Esophagus squamous epithelium (tissue), 5 donors: ENCODE results near the gene CCL3. TPM values are rescaled to one million over a fixed set of nuclear protein-coding genes. Genes with fewer than 3 reads are reported as not detected.

Source experiments
- DNase-seq: peaks from one replicate; lab custom pipeline; 2025; lab: John Stamatoyannopoulos, UW
- H3K27ac ChIP-seq, 4 donors: fragments of 200-600 bp; sonication (generic); one replicate each; pipeline ENCODE4 v1.5.1; 2016 to 2019; ENCODE audit warnings: mild to moderate bottlenecking in 1 of 4
- H3K27me3 ChIP-seq, 4 donors: fragments of 200-600 bp; sonication (generic); 1 replicate in 3 of 4; 2 replicates in 1 of 4; pipeline versions ENCODE4 v1.5.1 to v1.6.0; 2017 to 2021; ENCODE audit warnings: antibody characterized with exemption in 1 of 4
- H3K36me3 ChIP-seq, 3 donors: fragments of 200-600 bp; sonication (generic); one replicate each; pipeline ENCODE4 v1.5.1; 2016 to 2019
- H3K4me1 ChIP-seq, 3 donors: fragments of 200-600 bp; sonication (generic); one replicate each; pipeline ENCODE4 v1.5.1; 2017 to 2019
- H3K4me3 ChIP-seq, 4 donors: fragments of 200-600 bp; sonication (generic); 1 replicate in 3 of 4; 2 replicates in 1 of 4; pipeline ENCODE4 v1.5.1; 2016 to 2019; ENCODE audit warnings: mild to moderate bottlenecking in 2 of 4, moderate library complexity in 1 of 4
- H3K9me3 ChIP-seq, 3 donors: fragments of 200-600 bp; sonication (generic); one replicate each; pipeline ENCODE4 v1.5.1; 2016 to 2019
- POLR2A ChIP-seq, 4 donors: fragments of 450-650 bp; IDR thresholded peaks; one replicate each; pipeline ENCODE4 v1.6.1; 2017; ENCODE audit warnings: antibody characterized with exemption in 4 of 4, mild to moderate bottlenecking in 4 of 4, moderate library complexity in 3 of 4
- WGBS, 2 donors: methylation state at CpG; one replicate each; pipeline ENCODE4 v1.1.5; 2018; 5-methylcytosine and 5-hydroxymethylcytosine counted together
- intact Hi-C: fragments of 100-400 bp; cut with DNase I; formaldehyde crosslinking; loops from one replicate; pipeline ENCODE4 v1.15.0; 2022
- small RNA-seq, 4 donors: library from RNA; depleted of rRNA; stranded (forward); fragments of <200 nt; gene quantifications; one replicate each; pipeline ENCODE3, GENCODE V24; 2016
- total RNA-seq, 4 donors: library from RNA; depleted of rRNA; stranded (reverse); fragments of >200 nt; gene quantifications; one replicate each; pipeline ENCODE4 v1.1.0, GENCODE V29; 2016
- TF ChIP-seq, protein P1 (sequence below), 6 experiments: fragments of 450-650 bp in 4 of 6; fragments of 200-600 bp in 2 of 6; sonication (generic) in 2 of 6; IDR thresholded peaks; one replicate each; pipeline ENCODE4 v1.5.1; 2016 to 2019; ENCODE audit warnings: antibody characterized with exemption in 6 of 6, mild to moderate bottlenecking in 4 of 6, moderate library complexity in 4 of 6
- donor health status: DM: yes; HTN: yes; CAD: no.

The CCL3 gene
- total RNA-seq, 4 donors from 2014 or later, result 0.68 TPM; not detected in 3

- 60 to 77% methylated on average over 4 of the region's 4 CpGs for WGBS, 2 donors
- Histone ChIP-seq H3K27ac (no peak overlapping the region), H3K4me1 (no peaks in the 10 kb centered on the region), H3K36me3 (no peaks in the 10 kb centered on the region), H3K9me3 (no peaks in the 10 kb centered on the region), H3K27me3 (no peaks in the 10 kb centered on the region), H3K4me3 (no peak overlapping the region)
- no peak for DNase-seq
- intact Hi-C loops, result no loop called here
- TF ChIP-seq, protein P1, sequence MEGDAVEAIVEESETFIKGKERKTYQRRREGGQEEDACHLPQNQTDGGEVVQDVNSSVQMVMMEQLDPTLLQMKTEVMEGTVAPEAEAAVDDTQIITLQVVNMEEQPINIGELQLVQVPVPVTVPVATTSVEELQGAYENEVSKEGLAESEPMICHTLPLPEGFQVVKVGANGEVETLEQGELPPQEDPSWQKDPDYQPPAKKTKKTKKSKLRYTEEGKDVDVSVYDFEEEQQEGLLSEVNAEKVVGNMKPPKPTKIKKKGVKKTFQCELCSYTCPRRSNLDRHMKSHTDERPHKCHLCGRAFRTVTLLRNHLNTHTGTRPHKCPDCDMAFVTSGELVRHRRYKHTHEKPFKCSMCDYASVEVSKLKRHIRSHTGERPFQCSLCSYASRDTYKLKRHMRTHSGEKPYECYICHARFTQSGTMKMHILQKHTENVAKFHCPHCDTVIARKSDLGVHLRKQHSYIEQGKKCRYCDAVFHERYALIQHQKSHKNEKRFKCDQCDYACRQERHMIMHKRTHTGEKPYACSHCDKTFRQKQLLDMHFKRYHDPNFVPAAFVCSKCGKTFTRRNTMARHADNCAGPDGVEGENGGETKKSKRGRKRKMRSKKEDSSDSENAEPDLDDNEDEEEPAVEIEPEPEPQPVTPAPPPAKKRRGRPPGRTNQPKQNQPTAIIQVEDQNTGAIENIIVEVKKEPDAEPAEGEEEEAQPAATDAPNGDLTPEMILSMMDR (IDR thresholded peaks at IDR 0.05), result no peak
- TF ChIP-seq POLR2A (IDR thresholded peaks at IDR 0.05), result no peak
Measured at GRCh38 chr17:36055921-36056520, 33.9 kb downstream of the CCL3 start.

DNA sequence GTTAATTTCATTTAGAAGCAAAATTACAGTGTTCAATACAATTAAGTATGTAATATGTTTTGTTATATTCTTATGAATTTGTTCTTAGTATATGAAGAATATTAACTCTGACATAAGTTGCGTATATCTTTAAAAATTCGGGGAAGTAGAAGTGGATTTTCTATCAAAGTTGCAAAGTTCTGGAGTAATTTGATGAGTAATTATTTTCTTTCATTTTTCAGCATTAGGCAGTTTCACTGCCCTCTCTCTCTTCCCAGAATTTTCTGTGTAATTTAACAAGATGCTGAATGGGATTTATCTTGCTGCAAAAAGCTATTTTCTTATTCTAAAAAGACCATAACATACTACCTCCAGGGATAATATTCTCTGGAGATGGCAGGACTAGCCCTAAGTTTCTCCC lies 34.8 kb downstream of the CCL3 start:
- H3K4me3 ChIP-seq, result no peak overlapping the region
- no peaks in the 10 kb centered on the region for H3K27me3 ChIP-seq
- no peaks in the 10 kb centered on the region for H3K36me3 ChIP-seq
- H3K4me1 ChIP-seq, result no peaks in the 10 kb centered on the region
- TF ChIP-seq POLR2A (IDR thresholded peaks at IDR 0.05), result no peak
- TF ChIP-seq, protein P1 (IDR thresholded peaks at IDR 0.05), result no peak
- no peak for DNase-seq
- no peaks in the 10 kb centered on the region for H3K9me3 ChIP-seq
- 77 to 83% methylated on average over 2 of the region's 2 CpGs for WGBS, 2 donors
- no peak overlapping the region for H3K27ac ChIP-seq
- intact Hi-C loops, result no loop called here

DNA sequence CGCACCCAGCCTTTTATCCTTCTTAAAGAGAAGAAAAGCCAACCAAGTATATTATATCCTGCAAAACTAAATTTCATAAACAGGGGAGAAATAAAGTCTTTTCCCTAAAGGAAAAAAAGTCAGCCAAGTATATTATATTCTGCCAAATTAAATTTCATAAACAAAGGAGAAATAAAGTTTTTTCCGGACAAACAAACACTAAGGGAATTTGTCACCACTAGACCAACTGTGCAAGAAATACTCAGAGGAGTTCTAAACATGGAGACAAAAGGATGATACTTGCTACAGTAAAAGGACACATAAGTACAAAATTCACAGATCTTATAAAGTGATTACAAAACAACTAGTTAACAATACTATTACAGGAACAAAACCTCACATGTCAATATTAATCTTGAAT lies 40.3 kb downstream of the CCL3 start:
- intact Hi-C loops, result no loop called here

DNA sequence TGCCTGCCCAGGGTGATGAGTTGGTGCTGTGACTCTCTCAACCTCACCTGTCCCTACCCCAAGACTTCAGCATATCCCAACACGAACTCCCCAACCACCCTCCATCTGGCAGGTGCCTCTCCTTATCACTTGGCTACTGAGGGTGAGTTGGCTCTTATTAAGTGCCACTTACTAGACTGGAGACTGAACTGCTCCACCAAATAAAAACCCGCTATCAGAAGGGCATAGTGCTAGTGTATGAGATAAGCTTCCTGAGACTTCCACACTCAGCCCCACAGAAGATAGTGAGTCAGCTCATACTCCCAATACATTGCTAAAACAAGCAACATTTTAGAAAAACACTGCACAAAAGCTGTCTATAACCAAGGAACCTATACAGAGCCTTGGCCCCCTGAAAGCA lies 41.9 kb downstream of the CCL3 start:
- Histone ChIP-seq H3K4me1 (no peaks in the 10 kb centered on the region), H3K36me3 (no peaks in the 10 kb centered on the region), H3K27ac (no peak overlapping the region), H3K9me3 (peaks cover 0 to 18% (median 9%) of the 10 kb centered on the region in 3 donors), H3K27me3 (peaks cover 0 to 19% (median 0%) of the 10 kb centered on the region in 4 donors), H3K4me3 (no peak overlapping the region)
- no peak for TF ChIP-seq POLR2A (IDR thresholded peaks at IDR 0.05)
- TF ChIP-seq, protein P1 (IDR thresholded peaks at IDR 0.05), result no peak
- intact Hi-C loops, result no loop called here
- 60 to 75% methylated on average over 1 to 2 of the region's 2 CpGs for WGBS, 2 donors
- no peak for DNase-seq

More for the DNA sequence above, 40.3 kb downstream of the CCL3 start:
- DNase-seq, result no peak
- peaks cover 0 to 19% (median 0%) of the 10 kb centered on the region in 4 donors for H3K27me3 ChIP-seq
- H3K36me3 ChIP-seq, result no peaks in the 10 kb centered on the region
- H3K27ac ChIP-seq, result no peak overlapping the region
- H3K4me1 ChIP-seq, result no peaks in the 10 kb centered on the region
- H3K4me3 ChIP-seq, result no peak overlapping the region
- H3K9me3 ChIP-seq, result peaks cover 0 to 18% (median 9%) of the 10 kb centered on the region in 3 donors
- 97 to 98% methylated on average over 2 of the region's 2 CpGs for WGBS, 2 donors
- TF ChIP-seq POLR2A (IDR thresholded peaks at IDR 0.05), result no peak
- TF ChIP-seq, protein P1 (IDR thresholded peaks at IDR 0.05), result no peak

Small RNA genes within 50 kb of the gene (small RNA-seq; reads per million reads assigned to genes)
- gene RN7SL301P, result 0 reads per million in 4 donors

Other genes with a start within 250 kb of the CCL3 start
- gene HEATR9, start 221.3 kb downstream of the CCL3 start, total RNA-seq, result under 1 TPM in 1 of 4 donors, not detected in 3; 0.15 TPM
- 10 to 100 TPM in 1 of 4 donors, 1 to 10 TPM in 3; 1.5 to 25.2 (median 2.8) TPM for gene CCL5, start 209.8 kb downstream of the CCL3 start, total RNA-seq
- 1 to 10 TPM in 1 of 4 donors, under 1 TPM in 3; 0.38 to 4.0 (median 0.45) TPM for gene RDM1, start 159.4 kb downstream of the CCL3 start, total RNA-seq
- gene LYZL6, start 146.4 kb downstream of the CCL3 start, total RNA-seq, result not detected
- under 1 TPM in 1 of 4 donors, not detected in 3; 0.95 TPM for gene CCL16, start 108.6 kb downstream of the CCL3 start, total RNA-seq
- gene CCL14, start 103.4 kb downstream of the CCL3 start, total RNA-seq, result 10 to 100 TPM in 1 of 4 donors, 1 to 10 TPM in 3; 2.7 to 25.0 (median 5.6) TPM
- not detected for gene CCL15, start 88.6 kb downstream of the CCL3 start, total RNA-seq
- 10 to 100 TPM in 1 of 4 donors, 1 to 10 TPM in 3; 2.0 to 13.4 (median 3.4) TPM for gene CCL23, start 72.2 kb downstream of the CCL3 start, total RNA-seq
- gene CCL18, start 25.9 kb downstream of the CCL3 start, total RNA-seq, result 1 to 10 TPM in 1 of 4 donors, under 1 TPM in 2, not detected in 1; 0.76 to 2.8 (median 0.92) TPM
- gene CCL4, start 13.7 kb upstream of the CCL3 start, total RNA-seq, result 1 to 10 TPM in 3 of 4 donors, under 1 TPM in 1; 0.56 to 3.2 (median 2.6) TPM
- gene TBC1D3B, start 86.5 kb upstream of the CCL3 start, total RNA-seq, result 10 to 100 TPM in 1 of 4 donors, 1 to 10 TPM in 2, not detected in 1; 2.9 to 11.7 (median 9.4) TPM
- 1 to 10 TPM in 1 of 4 donors, not detected in 3; 3.5 TPM for gene CCL3L1, start 106.6 kb upstream of the CCL3 start, total RNA-seq
- gene CCL4L2, start 120.9 kb upstream of the CCL3 start, total RNA-seq, result 1 to 10 TPM in 1 of 4 donors, under 1 TPM in 2, not detected in 1; 0.35 to 1.6 (median 0.76) TPM
- gene TBC1D3I, start 174.4 kb upstream of the CCL3 start, total RNA-seq, result under 1 TPM in 2 of 4 donors, not detected in 2; 0.26 to 0.57 TPM
- gene TBC1D3G, start 233.7 kb upstream of the CCL3 start, total RNA-seq, result 1 to 10 TPM in 1 of 4 donors, not detected in 3; 2.9 TPM